ENCODE results near the gene CTCFL.

The CTCFL gene

GRCh38 chr20:57526885-57527460 is 2.0 kb upstream of the CTCFL start:
- DNase-seq (ENCODE audit: low spot score) = no peak
- Histone ChIP-seq H3K27ac (no peak overlapping the region), H3K4me3 (no peak overlapping the region)
- no peak for TF ChIP-seq CTCF (IDR thresholded peaks at IDR 0.05)

GRCh38 chr20:57526087-57526884 is 1.3 kb upstream of the CTCFL start:
- no peak for TF ChIP-seq CTCF (IDR thresholded peaks at IDR 0.05)
- no peak overlapping the region for H3K4me3 ChIP-seq
- DNase-seq (ENCODE audit: low spot score) = no peak
- H3K27ac ChIP-seq = no peak overlapping the region

GRCh38 chr20:57525328-57526086 is 567 bp upstream of the CTCFL start:
- H3K4me3 ChIP-seq = no peak overlapping the region
- no peak for TF ChIP-seq CTCF (IDR thresholded peaks at IDR 0.05)
- no peak for DNase-seq (ENCODE audit: low spot score)
- H3K27ac ChIP-seq = no peak overlapping the region

GRCh38 chr20:57523782-57524181 is 1.2 kb downstream of the CTCFL start:
- no peak for DNase-seq (ENCODE audit: low spot score)
- no peak for TF ChIP-seq CTCF (IDR thresholded peaks at IDR 0.05)
- H3K4me3 ChIP-seq = no peak overlapping the region
- H3K27ac ChIP-seq = no peak overlapping the region

- Histone ChIP-seq H3K4me3 (no peak overlapping the region), H3K27ac (no peak overlapping the region)
- no peak for DNase-seq (ENCODE audit: low spot score)
- no peak for TF ChIP-seq CTCF (IDR thresholded peaks at IDR 0.05)
These were observed 2.4 kb downstream of the CTCFL start for GRCh38 chr20:57522380-57523140.

- no peak for DNase-seq (ENCODE audit: low spot score)
- no peak overlapping the region for H3K27ac ChIP-seq
- no peak overlapping the region for H3K4me3 ChIP-seq
- TF ChIP-seq CTCF (IDR thresholded peaks at IDR 0.05) = no peak
These were observed 7.0 kb downstream of the CTCFL start for GRCh38 chr20:57517904-57518303.
